Liver (tissue), 9 donors: ENCODE data around the gene RIIAD1. TPM values are rescaled to one million over a fixed set of nuclear protein-coding genes. Genes with fewer than 3 reads are reported as not detected.

Experiments
- DNase-seq: peaks from one replicate; pipeline ENCODE4 v3.0.0-alpha.2; 2017; ENCODE audit warnings: low spot score
- H3K27ac ChIP-seq, 2 donors: one replicate each; pipeline ENCODE4 v1.7.0; 2013; ENCODE audit warnings: inconsistent platforms in 2 of 2, low read length in 2 of 2, control low read depth in 1 of 2, low read depth in 1 of 2, mild to moderate bottlenecking in 1 of 2
- H3K27me3 ChIP-seq, 4 donors: one replicate each; pipeline versions ENCODE4 v1.6.1 to v1.7.0; 2013; ENCODE audit warnings: low read length in 3 of 4, inconsistent platforms in 1 of 4, mild to moderate bottlenecking in 1 of 4, moderate library complexity in 1 of 4; ENCODE audit not compliant: control insufficient read depth in 4 of 4, insufficient read depth in 4 of 4
- H3K36me3 ChIP-seq, 4 donors: one replicate each; pipeline versions ENCODE4 v1.6.1 to v1.7.0; 2013; ENCODE audit warnings: low read length in 3 of 4, mild to moderate bottlenecking in 3 of 4, low read depth in 1 of 4, moderate library complexity in 1 of 4; ENCODE audit not compliant: control insufficient read depth in 4 of 4, insufficient read depth in 3 of 4
- H3K4me1 ChIP-seq, 4 donors: one replicate each; pipeline versions ENCODE4 v1.6.1 to v1.7.0; 2013; ENCODE audit warnings: low read length in 3 of 4, mild to moderate bottlenecking in 3 of 4, moderate library complexity in 1 of 4; ENCODE audit not compliant: control insufficient read depth in 4 of 4, insufficient read depth in 4 of 4
- H3K4me3 ChIP-seq, 3 donors: one replicate each; pipeline versions ENCODE4 v1.6.1 to v1.7.0; 2013; ENCODE audit warnings: low read length in 3 of 3, control low read depth in 1 of 3, low read depth in 1 of 3, mild to moderate bottlenecking in 1 of 3
- H3K9ac ChIP-seq, 2 donors: one replicate each; pipeline ENCODE4 v1.7.0; 2013; ENCODE audit warnings: low read length in 2 of 2, mild to moderate bottlenecking in 2 of 2, moderate library complexity in 2 of 2, control low read depth in 1 of 2, low read depth in 1 of 2
- H3K9me3 ChIP-seq, 4 donors: one replicate each; pipeline versions ENCODE4 v1.6.1 to v1.7.0; 2013; ENCODE audit warnings: low read length in 3 of 4; ENCODE audit not compliant: control insufficient read depth in 4 of 4
- EGR1 ChIP-seq, 2 donors: IDR thresholded peaks; 2 replicates each; pipeline ENCODE4 v1.6.1; 2016 to 2018; ENCODE audit warnings: antibody characterized with exemption in 2 of 2, low read depth in 2 of 2
- FOXA2 ChIP-seq: IDR thresholded peaks from 2 replicates; pipeline ENCODE4 v1.6.1; 2016; ENCODE audit warnings: antibody characterized with exemption
- GABPA ChIP-seq, 2 donors: IDR thresholded peaks in 1 of 2; conservative IDR thresholded peaks in 1 of 2; 2 replicates each; pipeline ENCODE4 v1.6.1; 2016; ENCODE audit warnings: antibody characterized with exemption in 2 of 2, mild to moderate bottlenecking in 1 of 2, moderate library complexity in 1 of 2
- HNF4A ChIP-seq, 2 donors: conservative IDR thresholded peaks; 2 replicates each; pipeline ENCODE4 v1.6.1; 2016; ENCODE audit warnings: antibody characterized with exemption in 2 of 2, mild to moderate bottlenecking in 2 of 2
- HNF4G ChIP-seq: IDR thresholded peaks from 2 replicates; pipeline ENCODE4 v1.6.1; 2016; ENCODE audit warnings: antibody characterized with exemption
- JUND ChIP-seq, 2 donors: IDR thresholded peaks; 2 replicates each; pipeline ENCODE4 v1.6.1; 2016; ENCODE audit warnings: antibody characterized with exemption in 2 of 2
- NR2F2 ChIP-seq: IDR thresholded peaks from 2 replicates; pipeline ENCODE4 v1.6.1; 2016; ENCODE audit warnings: antibody characterized with exemption
- RAD21 ChIP-seq, 2 donors: IDR thresholded peaks; 2 replicates each; pipeline ENCODE4 v1.6.1; 2016; ENCODE audit warnings: antibody characterized with exemption in 2 of 2, mild to moderate bottlenecking in 2 of 2
- RXRA ChIP-seq, 2 donors: IDR thresholded peaks; 2 replicates each; pipeline ENCODE4 v1.6.1; 2017 to 2018; ENCODE audit warnings: antibody characterized with exemption in 2 of 2, mild to moderate bottlenecking in 1 of 2
- SP1 ChIP-seq: IDR thresholded peaks from 2 replicates; pipeline ENCODE4 v1.6.1; 2018; ENCODE audit warnings: antibody characterized with exemption, mild to moderate bottlenecking
- TAF1 ChIP-seq: conservative IDR thresholded peaks from 2 replicates; pipeline ENCODE4 v1.6.1; 2016; ENCODE audit warnings: antibody characterized with exemption, mild to moderate bottlenecking
- WGBS: extraction: QIAGEN DNeasy Blood & Tissue Kit; methylation state at CpG from one replicate; pipeline ENCODE4 v1.1.7; 2013; 5-methylcytosine and 5-hydroxymethylcytosine counted together
- polyA plus RNA-seq, 2 donors: library from polyadenylated mRNA; stranded (reverse) in 1 of 2; unstranded in 1 of 2; fragments of 200-250 nt in 1 of 2; fragments of >200 nt in 1 of 2; fragmentation: Nextera tagmentation in 1 of 2; extraction: Ambion mirVana in 1 of 2; gene quantifications; one replicate each; pipeline versions ENCODE4 v1.2.1 to v1.2.3, GENCODE V29; 2013 to 2015
- total RNA-seq, 2 donors: library from RNA; depleted of rRNA; stranded (reverse); fragments of >200 nt; gene quantifications; one replicate each; pipeline ENCODE4 v1.2.3, GENCODE V29; 2014
- TF ChIP-seq, protein P1 (sequence below): fragments of 150-350 bp; IDR thresholded peaks from 2 replicates; pipeline ENCODE4 v1.5.1; 2017; ENCODE audit warnings: improper control_type of control experiment, low read depth, low read length; ENCODE audit not compliant: missing input control
- TF ChIP-seq, protein P2 (sequence below): IDR thresholded peaks from 2 replicates; pipeline ENCODE4 v1.6.1; 2016; ENCODE audit warnings: antibody characterized with exemption
- TF ChIP-seq, protein P3 (sequence below): IDR thresholded peaks from 2 replicates; pipeline ENCODE4 v1.6.1; 2016; ENCODE audit warnings: antibody characterized with exemption
- TF ChIP-seq, protein P4 (sequence below): IDR thresholded peaks from 2 replicates; pipeline ENCODE4 v1.6.1; 2016; ENCODE audit warnings: antibody characterized with exemption, mild to moderate bottlenecking
- donor health status: healthy.
- donor health status: healthy.
- donor health status: healthy.
- donor health status: healthy.
- donor health status: healthy.

The RIIAD1 gene
- total and polyA plus RNA-seq, 4 donors = not detected

DNA sequence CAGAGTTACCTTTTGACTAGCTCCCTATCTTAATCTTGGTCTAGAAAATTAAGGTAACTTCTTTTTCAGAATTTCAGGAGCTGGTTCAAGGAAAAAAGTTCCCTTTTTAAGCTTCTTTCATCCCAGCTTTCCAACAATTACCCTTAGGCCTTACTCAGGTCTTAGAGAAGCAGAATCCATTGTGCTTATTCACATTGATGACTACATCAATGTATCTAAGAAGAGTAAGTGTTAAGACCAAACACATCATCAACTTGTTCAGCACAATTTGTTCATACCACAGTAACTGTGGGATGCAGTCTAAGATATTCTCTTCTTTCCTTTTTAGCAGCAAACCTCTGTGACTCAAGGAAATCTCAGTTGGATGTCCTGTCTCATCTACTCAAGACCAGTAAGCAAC is 37.9 kb downstream of the RIIAD1 start (continued):
- TF ChIP-seq, protein P1, sequence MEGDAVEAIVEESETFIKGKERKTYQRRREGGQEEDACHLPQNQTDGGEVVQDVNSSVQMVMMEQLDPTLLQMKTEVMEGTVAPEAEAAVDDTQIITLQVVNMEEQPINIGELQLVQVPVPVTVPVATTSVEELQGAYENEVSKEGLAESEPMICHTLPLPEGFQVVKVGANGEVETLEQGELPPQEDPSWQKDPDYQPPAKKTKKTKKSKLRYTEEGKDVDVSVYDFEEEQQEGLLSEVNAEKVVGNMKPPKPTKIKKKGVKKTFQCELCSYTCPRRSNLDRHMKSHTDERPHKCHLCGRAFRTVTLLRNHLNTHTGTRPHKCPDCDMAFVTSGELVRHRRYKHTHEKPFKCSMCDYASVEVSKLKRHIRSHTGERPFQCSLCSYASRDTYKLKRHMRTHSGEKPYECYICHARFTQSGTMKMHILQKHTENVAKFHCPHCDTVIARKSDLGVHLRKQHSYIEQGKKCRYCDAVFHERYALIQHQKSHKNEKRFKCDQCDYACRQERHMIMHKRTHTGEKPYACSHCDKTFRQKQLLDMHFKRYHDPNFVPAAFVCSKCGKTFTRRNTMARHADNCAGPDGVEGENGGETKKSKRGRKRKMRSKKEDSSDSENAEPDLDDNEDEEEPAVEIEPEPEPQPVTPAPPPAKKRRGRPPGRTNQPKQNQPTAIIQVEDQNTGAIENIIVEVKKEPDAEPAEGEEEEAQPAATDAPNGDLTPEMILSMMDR = no peak
- TF ChIP-seq, protein P2, sequence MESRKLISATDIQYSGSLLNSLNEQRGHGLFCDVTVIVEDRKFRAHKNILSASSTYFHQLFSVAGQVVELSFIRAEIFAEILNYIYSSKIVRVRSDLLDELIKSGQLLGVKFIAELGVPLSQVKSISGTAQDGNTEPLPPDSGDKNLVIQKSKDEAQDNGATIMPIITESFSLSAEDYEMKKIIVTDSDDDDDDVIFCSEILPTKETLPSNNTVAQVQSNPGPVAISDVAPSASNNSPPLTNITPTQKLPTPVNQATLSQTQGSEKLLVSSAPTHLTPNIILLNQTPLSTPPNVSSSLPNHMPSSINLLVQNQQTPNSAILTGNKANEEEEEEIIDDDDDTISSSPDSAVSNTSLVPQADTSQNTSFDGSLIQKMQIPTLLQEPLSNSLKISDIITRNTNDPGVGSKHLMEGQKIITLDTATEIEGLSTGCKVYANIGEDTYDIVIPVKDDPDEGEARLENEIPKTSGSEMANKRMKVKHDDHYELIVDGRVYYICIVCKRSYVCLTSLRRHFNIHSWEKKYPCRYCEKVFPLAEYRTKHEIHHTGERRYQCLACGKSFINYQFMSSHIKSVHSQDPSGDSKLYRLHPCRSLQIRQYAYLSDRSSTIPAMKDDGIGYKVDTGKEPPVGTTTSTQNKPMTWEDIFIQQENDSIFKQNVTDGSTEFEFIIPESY = no peak
- TF ChIP-seq NR2F2 = no peak

DNA sequence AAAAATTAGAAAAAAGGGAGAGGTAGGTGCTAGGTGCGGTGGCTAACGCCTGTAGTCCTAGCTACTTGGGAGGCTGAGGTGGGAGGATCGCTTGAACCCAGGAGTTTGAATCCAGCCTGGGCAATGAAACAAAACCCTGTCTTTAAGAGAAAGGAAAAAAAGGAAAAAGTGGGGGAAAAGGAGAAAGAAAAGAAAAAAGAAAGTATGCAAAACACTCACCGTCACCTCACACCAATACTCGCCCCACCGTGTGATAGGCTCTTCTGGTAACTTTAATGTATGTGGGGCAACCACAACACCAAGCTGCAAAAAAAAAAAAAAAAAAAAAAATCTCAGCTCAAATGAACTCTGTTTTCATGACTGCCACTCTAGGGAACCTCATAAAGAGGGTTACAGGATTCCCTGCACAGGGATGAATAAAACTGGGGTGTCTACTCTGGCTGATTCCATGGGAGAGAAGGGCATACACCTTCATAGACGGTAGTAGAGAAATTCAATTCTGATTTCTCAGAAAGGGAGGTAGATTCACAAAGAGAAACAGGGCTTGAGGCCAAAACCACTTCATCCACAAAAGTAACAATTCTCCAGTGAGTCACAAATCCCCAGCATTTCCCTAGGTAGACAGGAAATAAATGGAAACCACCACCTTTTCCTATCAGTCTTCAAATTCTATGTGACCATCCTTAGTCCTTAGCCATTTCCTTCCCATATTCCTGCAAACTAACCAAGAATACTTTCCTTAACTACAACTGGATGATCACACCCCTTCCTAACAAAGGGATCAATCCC is 39.5 kb downstream of the RIIAD1 start:
- no peaks in the 10 kb centered on the region for H3K27me3 ChIP-seq
- no peak overlapping the region for H3K4me3 ChIP-seq
- peaks cover 10 to 47% (median 28%) of the 10 kb centered on the region in 4 donors for H3K36me3 ChIP-seq
- no peak for TF ChIP-seq GABPA (IDR thresholded peaks at IDR 0.05 in 1 of 2, conservative IDR thresholded peaks at IDR 0.05 in 1 of 2)
- TF ChIP-seq, protein P3, sequence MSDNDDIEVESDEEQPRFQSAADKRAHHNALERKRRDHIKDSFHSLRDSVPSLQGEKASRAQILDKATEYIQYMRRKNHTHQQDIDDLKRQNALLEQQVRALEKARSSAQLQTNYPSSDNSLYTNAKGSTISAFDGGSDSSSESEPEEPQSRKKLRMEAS = no peak
- TF ChIP-seq HNF4A (conservative IDR thresholded peaks at IDR 0.05) = no peak
- TF ChIP-seq HNF4G = no peak
- TF ChIP-seq, protein P2 = no peak
- TF ChIP-seq EGR1 (IDR thresholded peaks at IDR 0.05; ENCODE audit: low read depth in 2 of 2) = no peak
- no peak for TF ChIP-seq FOXA2
- TF ChIP-seq, protein P1 = no peak
- TF ChIP-seq TAF1 = no peak
- TF ChIP-seq NR2F2 = no peak
- TF ChIP-seq RAD21 (IDR thresholded peaks at IDR 0.05) = no peak
- TF ChIP-seq, protein P4, sequence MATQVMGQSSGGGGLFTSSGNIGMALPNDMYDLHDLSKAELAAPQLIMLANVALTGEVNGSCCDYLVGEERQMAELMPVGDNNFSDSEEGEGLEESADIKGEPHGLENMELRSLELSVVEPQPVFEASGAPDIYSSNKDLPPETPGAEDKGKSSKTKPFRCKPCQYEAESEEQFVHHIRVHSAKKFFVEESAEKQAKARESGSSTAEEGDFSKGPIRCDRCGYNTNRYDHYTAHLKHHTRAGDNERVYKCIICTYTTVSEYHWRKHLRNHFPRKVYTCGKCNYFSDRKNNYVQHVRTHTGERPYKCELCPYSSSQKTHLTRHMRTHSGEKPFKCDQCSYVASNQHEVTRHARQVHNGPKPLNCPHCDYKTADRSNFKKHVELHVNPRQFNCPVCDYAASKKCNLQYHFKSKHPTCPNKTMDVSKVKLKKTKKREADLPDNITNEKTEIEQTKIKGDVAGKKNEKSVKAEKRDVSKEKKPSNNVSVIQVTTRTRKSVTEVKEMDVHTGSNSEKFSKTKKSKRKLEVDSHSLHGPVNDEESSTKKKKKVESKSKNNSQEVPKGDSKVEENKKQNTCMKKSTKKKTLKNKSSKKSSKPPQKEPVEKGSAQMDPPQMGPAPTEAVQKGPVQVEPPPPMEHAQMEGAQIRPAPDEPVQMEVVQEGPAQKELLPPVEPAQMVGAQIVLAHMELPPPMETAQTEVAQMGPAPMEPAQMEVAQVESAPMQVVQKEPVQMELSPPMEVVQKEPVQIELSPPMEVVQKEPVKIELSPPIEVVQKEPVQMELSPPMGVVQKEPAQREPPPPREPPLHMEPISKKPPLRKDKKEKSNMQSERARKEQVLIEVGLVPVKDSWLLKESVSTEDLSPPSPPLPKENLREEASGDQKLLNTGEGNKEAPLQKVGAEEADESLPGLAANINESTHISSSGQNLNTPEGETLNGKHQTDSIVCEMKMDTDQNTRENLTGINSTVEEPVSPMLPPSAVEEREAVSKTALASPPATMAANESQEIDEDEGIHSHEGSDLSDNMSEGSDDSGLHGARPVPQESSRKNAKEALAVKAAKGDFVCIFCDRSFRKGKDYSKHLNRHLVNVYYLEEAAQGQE = no peak
- TF ChIP-seq RXRA (IDR thresholded peaks at IDR 0.05) = no peak
- TF ChIP-seq JUND (IDR thresholded peaks at IDR 0.05) = no peak
- TF ChIP-seq SP1 = no peak
- DNase-seq = no peak
- WGBS = 97% methylated on average over 7 of the region's 7 CpGs
- H3K9me3 ChIP-seq = no peaks in the 10 kb centered on the region
- peaks cover 3 to 16% (median 13%) of the 10 kb centered on the region in 4 donors for H3K4me1 ChIP-seq
- no peak overlapping the region for H3K27ac ChIP-seq
- no peak overlapping the region for H3K9ac ChIP-seq
